NCI-H460 (cell line): Measurements from ENCODE around the gene CYYR1. TPM values are rescaled to one million over a fixed set of nuclear protein-coding genes. Genes with fewer than 3 reads are reported as not detected.

ENCODE experiments used
- DNase-seq: peaks from one replicate; pipeline ENCODE4 v3.0.0-alpha.2; 2016; ENCODE audit warnings: low read depth; ENCODE audit errors: extremely low read depth
- total RNA-seq: library from RNA; depleted of rRNA; stranded (reverse); fragments of >200 nt; shearing (Covaris generic); gene quantifications from 2 replicates; pipeline ENCODE4 v1.2.3, GENCODE V29; 2014

Gene CYYR1
- total RNA-seq, 1 experiment from 2014 or later: 0.05 TPM

- DNase-seq: no peak
Measured at GRCh38 chr21:26443867-26444266, 129.2 kb downstream of the CYYR1 start.

- no peak for DNase-seq
Measured at GRCh38 chr21:26443291-26443690, 129.8 kb downstream of the CYYR1 start.

- DNase-seq: no peak
Measured at GRCh38 chr21:26441149-26441548, 131.9 kb downstream of the CYYR1 start.

GRCh38 chr21:26438976-26439375 lies 134.1 kb downstream of the CYYR1 start:
- no peak for DNase-seq

- DNase-seq: no peak
Measured at GRCh38 chr21:26437326-26438009, 135.6 kb downstream of the CYYR1 start.

- no peak for DNase-seq
Measured at GRCh38 chr21:26433386-26433785, 139.7 kb downstream of the CYYR1 start.

- no peak for DNase-seq
Measured at GRCh38 chr21:26432410-26432809, 140.7 kb downstream of the CYYR1 start.

GRCh38 chr21:26425576-26425975 lies 147.5 kb downstream of the CYYR1 start:
- DNase-seq: no peak

GRCh38 chr21:26423511-26423910 lies 149.6 kb downstream of the CYYR1 start:
- DNase-seq: no peak

- DNase-seq: no peak
Measured at GRCh38 chr21:26422706-26423105, 150.4 kb downstream of the CYYR1 start.

- DNase-seq: no peak
Measured at GRCh38 chr21:26422138-26422537, 150.9 kb downstream of the CYYR1 start.

- DNase-seq: no peak
Measured at GRCh38 chr21:26421724-26422123, 151.4 kb downstream of the CYYR1 start.
